Trophoblast cell (in vitro differentiated cells and primary cell): ENCODE data around the gene SPRY2.

ENCODE experiments used
- DNase-seq, 2 donors: peaks; one replicate each; pipeline ENCODE4 v3.0.0-alpha.2; 2016
- H2AFZ ChIP-seq: 2 replicates; pipeline ENCODE4 v1.6.1; 2013; ENCODE audit warnings: low read length, moderate library complexity, mild to moderate bottlenecking; ENCODE audit not compliant: insufficient read depth, poor library complexity
- H2AK5ac ChIP-seq: 2 replicates; pipeline ENCODE4 v1.6.1; 2013; ENCODE audit warnings: mild to moderate bottlenecking, low read length
- H2BK120ac ChIP-seq: 2 replicates; pipeline ENCODE4 v1.6.1; 2013; ENCODE audit warnings: low read length, mild to moderate bottlenecking, moderate library complexity; ENCODE audit not compliant: insufficient read depth, poor library complexity
- H2BK12ac ChIP-seq: 2 replicates; pipeline ENCODE4 v1.6.1; 2013; ENCODE audit warnings: mild to moderate bottlenecking, low read length, moderate library complexity
- H2BK5ac ChIP-seq: 2 replicates; pipeline ENCODE4 v1.6.1; 2013; ENCODE audit warnings: low read length, low read depth, moderate library complexity, mild to moderate bottlenecking; ENCODE audit not compliant: poor library complexity
- H3K14ac ChIP-seq: 2 replicates; pipeline ENCODE4 v1.6.1; 2013; ENCODE audit warnings: mild to moderate bottlenecking, low read length
- H3K18ac ChIP-seq: 2 replicates; pipeline ENCODE4 v1.6.1; 2013; ENCODE audit warnings: mild to moderate bottlenecking, low read length
- H3K23ac ChIP-seq: 2 replicates; pipeline ENCODE4 v1.6.1; 2013; ENCODE audit warnings: low read length
- H3K27ac ChIP-seq: 2 replicates; pipeline ENCODE4 v1.5.1; 2013; ENCODE audit warnings: low read depth, mild to moderate bottlenecking, inconsistent platforms, low read length, moderate library complexity
- H3K27me3 ChIP-seq: 2 replicates; pipeline ENCODE4 v1.6.1; 2013; ENCODE audit warnings: inconsistent platforms, mild to moderate bottlenecking, low read length, moderate library complexity; ENCODE audit not compliant: insufficient read depth
- H3K36me3 ChIP-seq, 2 experiments: 1 replicate in 1 of 2; 2 replicates in 1 of 2; pipeline ENCODE4 v1.6.1; 2013; ENCODE audit warnings: low read length in 2 of 2, mild to moderate bottlenecking in 2 of 2, moderate library complexity in 1 of 2; ENCODE audit not compliant: insufficient read depth in 2 of 2, control insufficient read depth in 1 of 2
- H3K4ac ChIP-seq: 2 replicates; pipeline ENCODE4 v1.6.1; 2013; ENCODE audit warnings: low read depth, mild to moderate bottlenecking, low read length, moderate library complexity
- H3K4me1 ChIP-seq, 2 experiments: 1 replicate in 1 of 2; 2 replicates in 1 of 2; pipeline ENCODE4 v1.6.1; 2013; ENCODE audit warnings: low read length in 2 of 2, mild to moderate bottlenecking in 2 of 2, moderate library complexity in 1 of 2; ENCODE audit not compliant: insufficient read depth in 2 of 2, control insufficient read depth in 1 of 2
- H3K4me2 ChIP-seq: 2 replicates; pipeline ENCODE4 v1.6.1; 2013; ENCODE audit warnings: inconsistent platforms, mild to moderate bottlenecking, low read length, moderate library complexity
- H3K4me3 ChIP-seq: 2 replicates; pipeline ENCODE4 v1.5.1; 2013; ENCODE audit warnings: mild to moderate bottlenecking, low read depth, low read length, inconsistent platforms
- H3K79me1 ChIP-seq: one replicate; pipeline ENCODE4 v1.6.1; 2013; ENCODE audit warnings: low read length
- H3K79me2 ChIP-seq: 2 replicates; pipeline ENCODE4 v1.6.1; 2013; ENCODE audit warnings: low read length, mild to moderate bottlenecking; ENCODE audit not compliant: control insufficient read depth, insufficient read depth, poor library complexity
- H3K9ac ChIP-seq: 2 replicates; pipeline ENCODE4 v1.6.1; 2013; ENCODE audit warnings: mild to moderate bottlenecking, low read length
- H3K9me3 ChIP-seq: 2 replicates; pipeline ENCODE4 v1.6.1; 2013; ENCODE audit warnings: low read depth, mild to moderate bottlenecking, control low read depth, inconsistent platforms, low read length; ENCODE audit not compliant: insufficient read depth
- H4K12ac ChIP-seq: 2 replicates; pipeline ENCODE4 v1.6.1; 2013; ENCODE audit warnings: low read depth, mild to moderate bottlenecking, low read length, moderate library complexity
- H4K8ac ChIP-seq: 2 replicates; pipeline ENCODE4 v1.6.1; 2013; ENCODE audit warnings: low read depth, mild to moderate bottlenecking, low read length, moderate library complexity
- H4K91ac ChIP-seq: one replicate; pipeline ENCODE4 v1.6.1; 2013; ENCODE audit warnings: low read depth, mild to moderate bottlenecking, low read length, moderate library complexity
- WGBS: extraction: QIAGEN DNeasy Blood & Tissue Kit; methylation state at CpG from one replicate; pipeline ENCODE4 v1.1.7; 2013; ENCODE audit warnings: missing lambda C conversion rate; ENCODE audit not compliant: insufficient read length, insufficient coverage; ENCODE audit errors: extremely low coverage; 5-methylcytosine and 5-hydroxymethylcytosine counted together

The SPRY2 gene

GRCh38 chr13:80305737-80306136 is 35.2 kb downstream of the SPRY2 start:
- no peak overlapping the region for H4K8ac ChIP-seq
- H2AK5ac ChIP-seq, result no peak overlapping the region
- H3K9ac ChIP-seq, result no peak overlapping the region
- no peak overlapping the region for H2BK5ac ChIP-seq
- H3K27me3 ChIP-seq, result no peaks in the 10 kb centered on the region
- no peak overlapping the region for H3K4ac ChIP-seq
- WGBS, result no CpG with 5 or more reads among the region's 1 CpG
- H3K14ac ChIP-seq, result no peak overlapping the region
- no peak overlapping the region for H2AFZ ChIP-seq
- no peak overlapping the region for H3K23ac ChIP-seq
- no peak for DNase-seq
- no peak overlapping the region for H3K27ac ChIP-seq
- H4K12ac ChIP-seq, result no peak overlapping the region
- H3K18ac ChIP-seq, result no peak overlapping the region
- H3K36me3 ChIP-seq, result no peaks in the 10 kb centered on the region
- H2BK120ac ChIP-seq, result no peak overlapping the region
- H3K4me3 ChIP-seq, result no peak overlapping the region
- no peak overlapping the region for H3K4me2 ChIP-seq
- H3K9me3 ChIP-seq, result no peaks in the 10 kb centered on the region
- no peak overlapping the region for H2BK12ac ChIP-seq
- no peaks in the 10 kb centered on the region for H3K4me1 ChIP-seq
- H3K79me2 ChIP-seq, result no peaks in the 10 kb centered on the region
- no peaks in the 10 kb centered on the region for H3K79me1 ChIP-seq
- H4K91ac ChIP-seq, result no peak overlapping the region

GRCh38 chr13:80303225-80303811 is 37.6 kb downstream of the SPRY2 start:
- no peak overlapping the region for H3K27ac ChIP-seq
- no peak overlapping the region for H3K4ac ChIP-seq
- no peak overlapping the region for H4K91ac ChIP-seq
- H3K23ac ChIP-seq, result no peak overlapping the region
- DNase-seq, result no peak
- H3K36me3 ChIP-seq, result no peaks in the 10 kb centered on the region
- no peak overlapping the region for H2AK5ac ChIP-seq
- H3K4me2 ChIP-seq, result no peak overlapping the region
- H4K8ac ChIP-seq, result no peak overlapping the region
- no CpG with 5 or more reads among the region's 6 CpGs for WGBS
- no peak overlapping the region for H3K4me3 ChIP-seq
- no peak overlapping the region for H2BK5ac ChIP-seq
- H3K9me3 ChIP-seq, result no peaks in the 10 kb centered on the region
- no peak overlapping the region for H2AFZ ChIP-seq
- no peaks in the 10 kb centered on the region for H3K79me1 ChIP-seq
- no peak overlapping the region for H4K12ac ChIP-seq
- no peaks in the 10 kb centered on the region for H3K4me1 ChIP-seq
- no peaks in the 10 kb centered on the region for H3K79me2 ChIP-seq
- no peak overlapping the region for H3K9ac ChIP-seq
- H2BK12ac ChIP-seq, result no peak overlapping the region
- no peaks in the 10 kb centered on the region for H3K27me3 ChIP-seq
- H3K14ac ChIP-seq, result no peak overlapping the region
- no peak overlapping the region for H2BK120ac ChIP-seq
- H3K18ac ChIP-seq, result no peak overlapping the region

GRCh38 chr13:80299046-80299445 is 41.9 kb downstream of the SPRY2 start:
- no peak overlapping the region for H2BK120ac ChIP-seq
- no peak overlapping the region for H3K14ac ChIP-seq
- H4K91ac ChIP-seq, result no peak overlapping the region
- no peak overlapping the region for H3K4ac ChIP-seq
- H3K9me3 ChIP-seq, result no peaks in the 10 kb centered on the region
- H3K27me3 ChIP-seq, result no peaks in the 10 kb centered on the region
- no peaks in the 10 kb centered on the region for H3K36me3 ChIP-seq
- H2AFZ ChIP-seq, result no peak overlapping the region
- no peak overlapping the region for H3K9ac ChIP-seq
- H3K18ac ChIP-seq, result no peak overlapping the region
- no peak for DNase-seq
- no peak overlapping the region for H2AK5ac ChIP-seq
- no peak overlapping the region for H3K27ac ChIP-seq
- H3K4me2 ChIP-seq, result no peak overlapping the region
- H3K79me1 ChIP-seq, result no peaks in the 10 kb centered on the region
- no peak overlapping the region for H2BK5ac ChIP-seq
- no peaks in the 10 kb centered on the region for H3K79me2 ChIP-seq
- H3K4me1 ChIP-seq, result no peaks in the 10 kb centered on the region
- H4K12ac ChIP-seq, result no peak overlapping the region
- H3K23ac ChIP-seq, result no peak overlapping the region
- no peak overlapping the region for H2BK12ac ChIP-seq
- H3K4me3 ChIP-seq, result no peak overlapping the region
- no peak overlapping the region for H4K8ac ChIP-seq

GRCh38 chr13:80297503-80297902 is 43.4 kb downstream of the SPRY2 start:
- Histone ChIP-seq H2BK120ac (no peak overlapping the region), H3K18ac (no peak overlapping the region), H4K91ac (no peak overlapping the region), H2AFZ (no peak overlapping the region), H3K27ac (no peak overlapping the region), H3K36me3 (no peaks in the 10 kb centered on the region), H3K14ac (no peak overlapping the region), H3K27me3 (no peaks in the 10 kb centered on the region), H3K9me3 (no peaks in the 10 kb centered on the region), H3K9ac (no peak overlapping the region), H4K8ac (no peak overlapping the region), H2BK5ac (no peak overlapping the region), H2AK5ac (no peak overlapping the region), H3K79me1 (no peaks in the 10 kb centered on the region), H3K4me2 (no peak overlapping the region), H3K79me2 (no peaks in the 10 kb centered on the region), H2BK12ac (no peak overlapping the region), H3K4me3 (no peak overlapping the region), H3K4me1 (no peaks in the 10 kb centered on the region), H3K23ac (no peak overlapping the region), H3K4ac (no peak overlapping the region), H4K12ac (no peak overlapping the region)
- no peak for DNase-seq
- WGBS, result no CpG with 5 or more reads among the region's 2 CpGs
